Measurements from ENCODE around the gene SBK3.

- TF ChIP-seq CTCF (IDR thresholded peaks at IDR 0.05), result no peak
- no peak for TF ChIP-seq POLR2A (IDR thresholded peaks at IDR 0.05)
Measured at GRCh38 chr19:55581823-55582223, 36.5 kb upstream of the SBK3 start.
